GM18502 (cell line): Measurements from ENCODE around the gene CUBN.

Experiments used
- ATAC-seq: cut with Tn5 transposase; IDR thresholded peaks from one replicate; pipeline ENCODE4 v1.9.1; 2021; ENCODE audit warnings: mild to moderate bottlenecking; ENCODE audit not compliant: unreplicated experiment, poor library complexity

Gene CUBN

GRCh38 chr10:17001297-17001744 lies 128.3 kb downstream of the CUBN start:
- no peak for ATAC-seq

- no peak for ATAC-seq
Observed at GRCh38 chr10:16999665-17000451, 129.8 kb downstream of the CUBN start.

DNA sequence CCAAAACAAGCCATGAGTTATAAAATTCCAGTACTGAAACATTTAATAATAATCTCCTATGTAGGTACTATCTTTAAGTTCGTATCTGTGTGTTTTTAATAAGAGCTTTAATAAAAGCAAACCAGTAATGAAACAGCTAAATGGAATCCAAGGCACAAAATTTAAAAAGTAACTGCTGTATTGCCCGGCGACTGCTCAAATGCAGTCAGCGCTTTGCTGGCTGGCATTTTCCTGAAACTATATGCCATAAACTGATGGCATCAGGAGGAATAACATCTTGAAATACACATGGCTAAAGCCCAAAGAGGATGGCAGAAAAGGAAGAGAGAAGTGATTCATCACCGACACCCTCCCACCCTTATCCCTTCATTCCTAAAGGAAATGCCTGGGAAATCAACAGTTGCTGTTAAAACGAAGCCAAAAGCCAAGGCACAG lies 133.1 kb downstream of the CUBN start:
- ATAC-seq = no peak

- no peak for ATAC-seq
Observed at GRCh38 chr10:16995867-16996529, 133.6 kb downstream of the CUBN start.

DNA sequence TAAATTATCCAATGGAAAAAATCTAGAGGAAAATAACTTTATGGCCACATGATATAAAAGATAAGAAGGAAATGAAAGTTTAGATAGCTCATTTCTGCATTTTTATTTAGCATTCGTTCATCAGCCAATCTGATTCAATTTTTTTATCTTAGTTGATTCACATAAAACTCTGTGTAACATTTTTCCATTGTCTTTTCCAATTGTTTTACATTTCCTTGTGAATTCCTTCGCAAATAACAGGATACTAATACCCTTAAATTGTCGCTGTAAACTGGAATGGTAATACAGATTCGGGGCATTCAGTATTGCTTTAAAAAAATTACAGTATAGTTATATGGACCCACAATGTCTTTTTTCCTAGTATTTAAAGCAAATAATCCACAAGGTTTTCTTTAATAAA lies 136.4 kb downstream of the CUBN start:
- ATAC-seq = no peak

DNA sequence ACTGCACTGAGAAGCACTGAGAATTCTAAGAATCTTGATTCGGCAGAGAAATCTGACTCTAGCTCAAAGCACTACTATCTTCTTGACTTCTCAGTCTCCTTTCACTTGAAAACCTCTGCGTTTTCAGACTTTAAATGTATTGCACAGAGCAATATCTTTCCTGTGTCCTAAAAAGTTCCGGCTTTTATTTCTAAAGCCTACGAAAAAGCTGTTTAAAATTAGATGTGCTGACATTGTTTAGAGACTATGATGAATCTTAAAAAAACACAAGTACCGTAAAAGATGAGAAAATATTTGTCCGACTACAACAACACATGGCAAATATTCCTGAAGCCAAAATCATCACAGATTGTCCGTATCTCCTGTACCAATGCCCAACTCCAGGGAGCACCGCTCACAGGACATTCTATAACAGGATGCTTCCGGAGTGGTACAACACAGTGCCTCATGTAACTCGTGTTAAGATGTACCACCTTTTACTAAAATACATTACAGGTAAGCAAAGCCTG lies 136.9 kb downstream of the CUBN start:
- no peak for ATAC-seq

- ATAC-seq = no peak
Observed at GRCh38 chr10:16991011-16991410, 138.6 kb downstream of the CUBN start.

DNA sequence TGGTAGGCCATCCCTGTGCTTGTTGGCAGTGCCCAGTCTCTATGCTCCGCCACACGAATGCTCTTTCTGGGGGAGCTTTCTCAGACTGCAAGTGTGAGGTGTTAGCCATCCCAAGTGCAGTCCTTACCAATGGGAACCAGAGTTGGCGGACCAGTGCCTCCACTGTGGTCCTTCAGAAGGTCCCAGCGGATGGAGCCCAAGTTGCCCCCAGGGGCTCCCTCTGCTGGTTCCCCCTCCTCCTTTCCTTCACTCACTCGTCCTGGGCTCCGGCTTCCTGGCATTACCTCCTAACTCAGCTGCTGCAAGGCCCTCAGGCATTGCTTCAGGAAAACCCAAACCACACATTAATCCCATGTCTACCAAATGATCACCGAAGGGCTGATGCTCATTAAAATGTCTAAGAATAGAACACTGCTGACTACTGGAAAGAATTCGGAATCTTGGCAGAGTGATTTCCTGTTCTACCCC lies 139.8 kb downstream of the CUBN start:
- no peak for ATAC-seq

DNA sequence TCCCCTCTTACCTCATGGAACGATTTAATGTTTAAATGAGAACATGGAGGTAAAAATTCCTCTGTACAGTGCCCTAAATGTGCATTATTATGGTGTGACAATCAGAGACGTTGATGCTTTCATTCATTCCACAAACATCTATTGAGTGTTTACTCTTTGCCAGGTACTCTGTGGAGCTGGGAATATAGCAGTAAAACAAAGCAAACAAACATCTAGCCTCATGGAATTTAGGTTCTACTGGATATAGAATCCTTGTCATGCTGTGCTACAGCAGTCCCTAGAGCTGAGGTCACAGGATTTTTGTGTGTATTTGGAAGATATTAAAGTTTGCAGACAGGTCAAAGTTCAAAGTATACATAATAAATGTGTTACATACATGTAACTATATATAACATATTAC lies 140.7 kb downstream of the CUBN start:
- ATAC-seq = no peak

GRCh38 chr10:16987976-16988610 lies 141.5 kb downstream of the CUBN start:
- ATAC-seq = no peak

GRCh38 chr10:16987206-16987621 lies 142.4 kb downstream of the CUBN start:
- no peak for ATAC-seq

GRCh38 chr10:16986406-16987205 lies 143.0 kb downstream of the CUBN start:
- no peak for ATAC-seq

DNA sequence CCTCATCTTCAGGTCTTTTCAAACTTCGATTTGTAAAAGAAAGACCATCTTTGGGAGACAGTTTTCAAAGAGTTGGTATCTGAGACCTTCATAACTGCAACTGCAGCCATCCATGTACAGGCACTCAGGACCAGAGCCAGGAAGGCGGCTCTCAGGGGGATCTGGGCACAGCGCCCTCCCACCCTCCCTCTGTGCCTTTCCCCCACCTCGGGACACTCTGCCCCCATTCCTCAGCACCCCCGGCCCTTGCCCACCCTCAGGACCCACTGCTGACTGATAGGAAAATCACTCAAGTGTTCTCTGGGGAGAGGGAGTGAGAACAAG lies 143.6 kb downstream of the CUBN start:
- ATAC-seq = no peak

DNA sequence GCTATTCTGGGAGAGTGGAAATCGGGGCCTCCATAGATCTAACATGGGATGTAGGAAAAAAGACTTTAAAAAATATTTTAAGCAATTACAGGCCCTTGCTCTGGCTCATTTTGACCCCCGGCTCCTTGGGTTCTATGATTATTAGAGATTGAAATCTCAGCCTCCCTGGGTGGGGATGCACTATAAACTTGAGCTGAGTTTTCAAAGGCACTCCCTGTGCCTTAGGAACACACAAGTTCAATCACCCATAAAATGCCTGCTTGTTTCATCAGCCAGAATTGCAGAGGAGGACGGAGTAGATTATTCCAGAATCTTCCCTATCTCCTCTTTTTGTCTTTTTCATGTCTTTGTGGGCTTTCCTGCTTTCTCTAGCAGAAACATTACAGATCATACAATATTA lies 145.4 kb downstream of the CUBN start:
- ATAC-seq = no peak

DNA sequence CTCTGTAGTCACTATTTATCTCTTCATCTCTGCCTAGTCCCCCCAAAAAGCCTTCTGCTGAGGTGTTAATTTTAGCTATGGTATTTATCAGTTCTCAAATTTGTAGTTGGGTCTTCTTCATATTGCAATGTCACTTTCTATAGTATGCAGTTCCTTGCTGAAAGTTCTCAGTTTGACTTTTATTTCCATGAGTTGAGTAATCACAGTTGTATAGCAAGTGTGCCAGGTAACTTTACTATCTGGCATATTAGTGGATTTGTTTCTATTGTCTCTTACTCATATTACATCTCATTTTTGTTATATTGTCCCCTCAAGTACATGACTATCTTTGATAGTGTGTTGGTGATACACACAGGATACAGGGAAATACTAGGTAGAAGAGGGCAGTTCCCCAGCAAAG lies 152.8 kb downstream of the CUBN start:
- no peak for ATAC-seq

- ATAC-seq = no peak
Observed at GRCh38 chr10:16975188-16975587, 154.4 kb downstream of the CUBN start.

DNA sequence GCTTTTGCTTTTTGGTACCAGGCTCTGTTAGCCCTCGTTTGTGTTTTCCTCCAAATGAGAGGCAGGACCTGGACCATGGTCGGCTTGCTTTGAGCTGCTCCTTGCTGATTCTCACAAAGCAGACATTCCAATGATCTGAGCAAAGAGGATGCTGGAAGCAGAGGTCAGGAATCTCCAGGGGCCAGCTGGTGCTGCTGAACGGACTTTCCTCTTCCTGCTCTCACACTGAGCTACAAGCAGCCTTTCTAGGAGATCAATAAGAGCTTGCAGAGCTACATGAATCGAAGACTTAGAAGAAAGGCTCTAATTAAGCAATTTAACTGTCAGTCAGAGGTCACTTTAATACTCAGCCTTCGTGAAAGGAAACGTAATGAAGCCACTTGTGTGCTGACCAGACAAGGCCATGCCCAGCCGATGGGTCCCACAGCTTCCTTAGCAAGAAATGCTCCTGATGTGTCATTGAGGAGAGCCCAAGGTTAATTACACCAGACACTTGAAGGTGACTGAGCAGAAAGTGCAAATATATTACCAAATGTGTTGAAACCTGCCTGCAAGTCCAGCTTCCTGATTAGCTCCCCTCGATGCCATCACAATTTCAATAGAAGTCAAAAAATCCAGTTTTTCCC lies 161.1 kb downstream of the CUBN start:
- no peak for ATAC-seq

DNA sequence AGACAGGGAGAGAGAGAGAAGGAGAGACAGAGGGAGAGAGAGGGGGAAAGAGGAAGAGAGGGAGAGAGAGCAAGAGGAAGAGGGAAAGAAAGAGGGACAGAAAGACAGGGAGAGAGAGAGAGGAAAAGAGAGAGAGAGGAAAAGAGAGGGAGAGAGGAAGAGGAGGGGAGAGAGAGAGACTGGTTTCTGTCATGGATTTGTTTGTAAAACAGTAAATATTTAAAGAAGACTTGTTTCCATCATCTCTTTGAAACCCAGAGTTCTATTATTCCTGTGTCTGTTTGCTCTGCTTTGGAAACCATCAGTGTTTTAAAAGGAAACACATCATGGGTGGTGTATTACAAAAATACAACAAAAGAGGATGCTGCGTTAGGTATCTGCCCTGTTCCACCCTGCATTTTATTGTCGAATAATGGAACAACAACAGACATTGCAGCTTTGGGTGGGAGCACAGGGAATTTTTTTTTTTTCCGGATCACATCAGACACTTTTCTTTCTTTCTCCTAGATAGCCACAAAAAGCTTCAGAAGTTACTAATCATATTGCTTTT lies 161.7 kb downstream of the CUBN start:
- ATAC-seq = no peak

DNA sequence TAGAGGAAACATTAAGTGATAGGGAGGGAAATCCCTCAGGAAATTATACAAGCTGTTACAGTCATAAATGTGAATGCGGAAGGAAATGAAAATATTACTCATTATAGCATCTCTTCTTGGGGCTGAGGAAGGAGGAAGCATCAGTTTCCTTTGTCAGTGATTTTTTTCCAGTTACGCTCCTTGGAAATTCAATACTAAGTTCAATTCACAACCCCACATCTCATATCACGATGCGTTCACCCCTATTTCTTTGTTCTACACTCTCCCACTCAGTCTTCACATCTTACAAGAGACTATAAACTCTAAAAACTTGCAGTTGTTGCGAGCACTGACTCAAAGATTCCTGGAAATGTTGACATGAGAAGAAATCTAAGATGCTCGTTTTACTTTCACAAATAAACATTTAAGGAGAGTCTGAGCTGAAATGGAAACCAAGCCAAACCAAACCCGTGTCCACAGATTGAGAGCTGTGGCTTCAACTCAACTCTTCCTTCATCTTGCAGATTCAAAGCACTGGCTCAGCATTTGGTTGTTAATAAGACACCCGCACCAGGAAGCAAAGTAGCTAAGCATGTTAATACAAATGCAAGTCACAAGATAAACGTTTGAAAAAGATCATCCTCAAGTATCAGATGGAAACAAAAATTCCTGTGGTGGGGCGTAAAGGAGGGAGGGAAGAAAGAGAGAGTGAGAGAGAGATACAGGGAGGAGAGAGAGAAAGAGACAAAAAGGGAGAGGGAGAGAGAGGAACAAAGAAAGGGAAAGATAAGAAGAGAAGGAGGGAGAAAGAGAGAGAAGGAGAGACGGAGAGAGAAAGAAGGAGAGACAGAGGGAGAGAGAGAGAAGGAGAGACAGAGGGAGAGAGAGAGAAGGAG lies 162.4 kb downstream of the CUBN start:
- no peak for ATAC-seq
